Peyer's patch (tissue), 4 donors: ENCODE data around the gene MAP2K5.

ENCODE experiments used
- CTCF ChIP-seq, 6 experiments: fragments of 450-650 bp in 4 of 6; fragments of 200-600 bp in 2 of 6; sonication (generic) in 1 of 6; IDR thresholded peaks; one replicate each; pipeline ENCODE4 v1.5.1; 2017 to 2019; ENCODE audit warnings: antibody characterized with exemption in 6 of 6, mild to moderate bottlenecking in 3 of 6, moderate library complexity in 1 of 6
- POLR2A ChIP-seq, 2 donors: fragments of 450-650 bp; IDR thresholded peaks; one replicate each; pipeline ENCODE4 v1.5.1; 2017; ENCODE audit warnings: antibody characterized with exemption in 2 of 2, mild to moderate bottlenecking in 2 of 2, moderate library complexity in 2 of 2

- TF ChIP-seq POLR2A (IDR thresholded peaks at IDR 0.05), result no peak
- TF ChIP-seq CTCF (IDR thresholded peaks at IDR 0.05), result no peak
Observed at GRCh38 chr15:67700023-67700422, 157.5 kb downstream of the MAP2K5 start.
